ENCODE results near the gene BPI.
"Not testable (repeated sequence)": the region's sequence is repeated elsewhere in the genome, so short reads cannot be mapped to it uniquely, and the experiment has no call there.

DNA sequence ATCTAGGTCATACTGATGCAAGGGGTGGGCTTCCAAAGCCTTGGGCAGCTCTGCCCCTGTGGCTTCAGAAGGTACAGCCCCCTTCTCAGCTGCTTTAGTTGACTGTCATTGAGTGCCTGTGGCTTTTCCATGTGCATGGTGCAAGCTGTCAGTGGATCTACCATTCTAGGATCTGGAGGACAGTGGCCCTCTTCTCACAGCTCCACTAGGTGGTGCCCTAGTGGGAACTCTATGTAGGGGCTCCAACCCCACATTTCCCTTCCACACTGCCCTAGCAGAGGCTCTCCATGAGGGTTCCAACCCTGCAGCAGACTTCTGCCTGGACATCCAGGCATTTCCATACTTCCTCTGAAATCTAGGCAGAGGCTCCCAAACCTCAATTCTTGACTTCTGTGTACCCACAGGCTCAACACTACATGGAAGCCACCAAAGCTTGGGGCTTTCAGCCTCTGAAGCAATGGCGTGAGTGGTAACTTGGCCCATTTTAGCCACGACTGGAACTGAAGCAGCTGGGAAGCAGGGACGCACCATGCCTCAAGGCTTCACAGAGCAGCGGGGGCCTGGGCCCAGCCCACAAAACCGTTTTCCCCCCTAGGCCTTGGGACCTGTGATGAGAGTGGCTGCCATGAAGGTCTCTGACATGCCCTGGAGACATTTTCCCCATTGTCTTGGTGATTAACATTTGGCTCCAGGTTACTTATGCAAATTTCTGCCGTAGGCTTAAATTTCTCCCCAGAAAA is 22.6 kb upstream of the BPI start:
- TF ChIP-seq, protein P1, sequence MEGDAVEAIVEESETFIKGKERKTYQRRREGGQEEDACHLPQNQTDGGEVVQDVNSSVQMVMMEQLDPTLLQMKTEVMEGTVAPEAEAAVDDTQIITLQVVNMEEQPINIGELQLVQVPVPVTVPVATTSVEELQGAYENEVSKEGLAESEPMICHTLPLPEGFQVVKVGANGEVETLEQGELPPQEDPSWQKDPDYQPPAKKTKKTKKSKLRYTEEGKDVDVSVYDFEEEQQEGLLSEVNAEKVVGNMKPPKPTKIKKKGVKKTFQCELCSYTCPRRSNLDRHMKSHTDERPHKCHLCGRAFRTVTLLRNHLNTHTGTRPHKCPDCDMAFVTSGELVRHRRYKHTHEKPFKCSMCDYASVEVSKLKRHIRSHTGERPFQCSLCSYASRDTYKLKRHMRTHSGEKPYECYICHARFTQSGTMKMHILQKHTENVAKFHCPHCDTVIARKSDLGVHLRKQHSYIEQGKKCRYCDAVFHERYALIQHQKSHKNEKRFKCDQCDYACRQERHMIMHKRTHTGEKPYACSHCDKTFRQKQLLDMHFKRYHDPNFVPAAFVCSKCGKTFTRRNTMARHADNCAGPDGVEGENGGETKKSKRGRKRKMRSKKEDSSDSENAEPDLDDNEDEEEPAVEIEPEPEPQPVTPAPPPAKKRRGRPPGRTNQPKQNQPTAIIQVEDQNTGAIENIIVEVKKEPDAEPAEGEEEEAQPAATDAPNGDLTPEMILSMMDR (IDR thresholded peaks at IDR 0.05) = not testable (repeated sequence)
- TF ChIP-seq EZH2, EZH2phosphoT487 (IDR thresholded peaks at IDR 0.05): not testable (repeated sequence)
